HG02970 (cell line): ENCODE measurements around the gene CNNM3.
"Not testable (repeated sequence)": the region's sequence is repeated elsewhere in the genome, so short reads cannot be mapped to it uniquely, and the experiment has no call there.

Experiments
- ATAC-seq: cut with Tn5 transposase; IDR thresholded peaks from one replicate; pipeline ENCODE4 v1.9.1; 2021; ENCODE audit warnings: mild to moderate bottlenecking, moderate library complexity, moderate number of reproducible peaks; ENCODE audit not compliant: unreplicated experiment, low FRiP score

The CNNM3 gene

GRCh38 chr2:96860065-96861029 lies 44.3 kb downstream of the CNNM3 start:
- ATAC-seq = no peak

- ATAC-seq = no peak
These were observed 45.0 kb downstream of the CNNM3 start for GRCh38 chr2:96861074-96861473.

- not testable (repeated sequence) for ATAC-seq
These were observed 47.0 kb downstream of the CNNM3 start for GRCh38 chr2:96863056-96863455.

- ATAC-seq = no peak
These were observed 47.7 kb downstream of the CNNM3 start for GRCh38 chr2:96863575-96864342.

GRCh38 chr2:96864343-96865091 lies 48.4 kb downstream of the CNNM3 start:
- no peak for ATAC-seq

- no peak for ATAC-seq
These were observed 49.6 kb downstream of the CNNM3 start for GRCh38 chr2:96865654-96866053.

GRCh38 chr2:96866149-96866548 lies 50.1 kb downstream of the CNNM3 start:
- ATAC-seq = no peak

- ATAC-seq = no peak
These were observed 50.5 kb downstream of the CNNM3 start for GRCh38 chr2:96866586-96866985.

GRCh38 chr2:96866986-96867755 lies 51.1 kb downstream of the CNNM3 start:
- no peak for ATAC-seq

- no peak for ATAC-seq
These were observed 51.9 kb downstream of the CNNM3 start for GRCh38 chr2:96867756-96868554.

- ATAC-seq = no peak
These were observed 52.6 kb downstream of the CNNM3 start for GRCh38 chr2:96868555-96869280.

- no peak for ATAC-seq
These were observed 53.3 kb downstream of the CNNM3 start for GRCh38 chr2:96869281-96869821.

GRCh38 chr2:96869822-96870625 lies 54.0 kb downstream of the CNNM3 start, which contains the start of gene SEMA4C:
Gene SEMA4C, minus strand, starts transcription at chr2:96870080. Its CDS starts 2,194 bp downstream, at chr2:96867886.
- ATAC-seq = no peak

- no peak for ATAC-seq
These were observed 54.7 kb downstream of the CNNM3 start for GRCh38 chr2:96870626-96871255.

GRCh38 chr2:96872591-96873349 lies 56.7 kb downstream of the CNNM3 start:
- ATAC-seq = no peak

GRCh38 chr2:96873651-96874096 lies 57.6 kb downstream of the CNNM3 start:
- no peak for ATAC-seq
